HPDE6-E6E7 (cell line): Measurements from ENCODE around the gene MYEOV.

Experiments
- DNase-seq: peaks from one replicate; pipeline ENCODE4 v3.0.0; 2011; ENCODE audit warnings: missing footprints; ENCODE audit errors: extremely low spot score

MYEOV gene

DNA sequence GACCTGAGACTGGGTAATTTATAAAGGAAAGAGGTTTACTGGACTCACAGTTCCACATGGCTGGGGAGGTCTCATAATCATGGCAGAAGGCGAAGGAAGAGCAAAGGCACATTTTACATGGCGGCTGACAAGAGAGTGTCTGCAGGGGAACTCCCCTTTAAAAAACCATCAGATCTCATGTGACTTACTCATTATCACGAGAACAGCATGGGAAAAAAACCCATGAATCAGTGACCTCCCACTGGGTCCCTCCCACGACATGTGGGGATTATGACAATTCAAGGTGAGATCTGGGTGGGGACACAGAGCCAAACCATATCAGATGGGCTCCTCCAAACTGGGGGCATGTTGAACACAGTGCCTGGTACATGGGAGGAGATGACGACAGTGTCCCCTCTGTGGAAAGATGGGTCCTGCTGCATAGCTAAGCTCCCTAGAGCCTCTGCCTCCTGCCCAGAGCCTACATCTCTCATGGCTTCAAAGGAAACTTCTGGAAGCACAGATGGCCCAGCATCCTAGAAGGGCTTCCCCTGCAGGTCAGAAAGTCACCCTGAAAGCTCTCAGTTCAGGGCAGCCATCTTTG lies 46.1 kb downstream of the MYEOV start:
- DNase-seq: no peak

DNA sequence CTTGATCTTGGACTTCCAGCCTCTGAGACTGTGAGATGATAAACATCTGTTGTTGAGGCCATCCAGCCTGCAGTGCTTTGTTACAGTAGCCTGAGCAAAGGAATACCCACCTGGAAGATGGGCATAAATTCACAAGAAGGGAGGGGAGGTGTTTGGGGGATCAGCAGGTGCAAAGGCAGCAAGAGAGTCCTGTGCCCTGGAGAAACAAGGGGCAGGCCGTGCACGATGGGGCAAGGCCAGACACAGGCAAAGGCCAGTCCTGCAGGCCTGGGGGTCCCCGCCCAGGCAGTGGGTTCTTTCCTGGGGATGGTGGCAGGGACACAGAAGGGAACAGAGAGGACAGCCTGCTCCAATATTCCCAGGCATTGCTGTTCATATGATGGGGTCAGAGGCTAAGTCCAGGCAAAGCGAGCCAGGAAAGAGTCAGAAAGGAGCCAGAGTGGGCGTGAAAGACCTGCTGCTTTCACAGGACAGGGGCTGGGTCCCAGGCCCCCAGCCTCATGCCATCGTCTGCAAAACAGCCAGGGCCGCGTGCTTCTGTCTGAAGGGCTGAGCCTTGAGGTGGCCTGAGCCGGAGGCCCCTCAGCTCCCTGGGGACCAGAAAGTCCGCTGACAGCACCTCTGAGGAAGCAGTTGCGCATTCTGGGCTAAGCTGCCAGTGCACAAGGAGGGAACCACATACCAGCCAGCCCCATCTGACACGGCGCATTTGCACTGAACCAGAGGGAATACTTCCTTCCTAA lies 48.8 kb downstream of the MYEOV start:
- DNase-seq: no peak

DNA sequence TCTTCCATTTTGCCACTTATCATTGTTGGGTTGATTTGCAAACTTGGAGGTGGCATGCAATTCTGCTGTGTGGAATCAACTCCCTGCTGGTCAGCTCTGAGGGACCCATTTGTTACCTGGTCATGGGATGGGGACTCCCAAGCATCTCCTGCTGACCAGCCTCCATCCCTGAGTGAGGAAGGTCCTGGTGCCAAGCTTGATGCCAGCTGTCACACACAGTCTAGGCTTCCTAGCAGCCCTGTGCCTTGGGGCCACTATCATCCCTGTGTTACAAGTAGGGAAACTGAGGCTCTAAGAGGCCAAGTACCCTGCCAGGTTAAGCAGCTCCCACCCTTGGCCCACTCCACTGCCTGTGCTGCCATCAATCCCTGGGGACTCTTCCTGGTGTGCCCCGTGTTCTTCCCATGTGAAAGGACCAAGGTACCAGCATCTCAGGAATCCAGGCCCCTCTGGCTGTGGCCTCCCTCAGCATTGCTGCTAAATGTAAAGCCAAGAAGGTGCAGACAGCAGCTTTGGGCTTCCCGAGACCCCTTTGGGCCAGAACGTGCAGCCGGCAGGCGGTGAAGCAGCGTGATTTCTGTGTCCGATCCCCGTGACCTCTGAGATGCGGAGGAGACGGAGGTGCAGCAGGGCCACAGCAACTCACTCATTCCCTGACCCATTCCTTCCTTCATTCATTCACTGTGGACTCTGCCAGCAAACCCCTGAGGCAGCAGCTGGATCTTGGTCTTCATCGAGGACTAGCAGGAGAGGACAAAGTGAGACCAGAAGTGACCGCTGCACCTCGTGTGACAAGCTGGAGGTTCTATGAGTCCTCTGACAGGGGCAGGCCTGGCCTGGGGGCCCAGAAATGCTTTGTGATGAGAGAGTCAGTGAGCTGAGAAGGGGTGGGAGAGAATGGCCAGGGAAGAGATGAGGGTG lies 49.7 kb downstream of the MYEOV start:
- DNase-seq: no peak

DNA sequence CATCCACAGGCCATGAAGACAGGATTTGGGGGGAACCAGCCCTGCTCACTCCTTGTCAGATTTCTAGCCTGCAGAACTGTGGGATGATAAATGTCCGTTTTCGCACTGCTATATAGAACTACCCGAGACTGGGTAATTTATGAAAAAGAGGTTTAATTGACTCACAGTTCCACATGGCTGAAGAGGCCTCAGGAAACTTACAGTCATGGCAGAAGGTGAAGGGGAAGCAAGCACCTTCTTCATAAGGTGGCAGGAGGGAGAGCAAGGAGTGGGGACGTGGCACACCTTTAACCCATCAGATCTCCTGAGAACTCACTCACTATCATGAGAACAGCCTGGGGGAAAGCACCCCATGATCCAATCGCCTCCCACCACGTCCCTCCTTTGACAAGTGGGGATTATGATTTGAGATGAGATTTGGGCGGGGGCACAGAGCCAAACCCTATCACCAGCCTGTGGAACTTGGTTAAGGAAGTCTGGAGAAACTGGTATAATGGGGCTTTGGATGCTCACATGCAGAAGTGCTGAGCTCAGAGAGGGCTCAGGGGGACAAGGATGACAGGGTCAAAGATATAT lies 50.7 kb downstream of the MYEOV start:
- DNase-seq: no peak
